NOMO-1 (cell line): ENCODE data around the gene TMEM26.

Experiments used
- DNase-seq, 2 experiments: peaks; one replicate each; lab custom pipeline; 2025; ENCODE audit not compliant: unreplicated experiment in 2 of 2; lab: John Stamatoyannopoulos, UW

The TMEM26 gene

GRCh38 chr10:61452655-61453641 is at the start of gene TMEM26:
Gene TMEM26, minus strand, starts transcription at chr10:61453381. Its CDS starts 300 bp downstream, at chr10:61453081.
- no peak for DNase-seq

GRCh38 chr10:61500460-61500859 is 47.3 kb upstream of the TMEM26 start:
- DNase-seq = no peak

- no peak for DNase-seq
Measured at GRCh38 chr10:61492364-61492995, 39.3 kb upstream of the TMEM26 start.

- DNase-seq = no peak
Measured at GRCh38 chr10:61487506-61487905, 34.3 kb upstream of the TMEM26 start.

GRCh38 chr10:61486738-61487396 is 33.7 kb upstream of the TMEM26 start:
- peak; percentile 42 to 97 for DNase-seq

GRCh38 chr10:61486251-61486650 is 33.1 kb upstream of the TMEM26 start:
- DNase-seq = no peak

- DNase-seq = no peak
Measured at GRCh38 chr10:61481597-61481996, 28.4 kb upstream of the TMEM26 start.

GRCh38 chr10:61480208-61480607 is 27.0 kb upstream of the TMEM26 start:
- no peak for DNase-seq

GRCh38 chr10:61478621-61479312 is 25.6 kb upstream of the TMEM26 start:
- DNase-seq = no peak

- DNase-seq = no peak
Measured at GRCh38 chr10:61477451-61477850, 24.3 kb upstream of the TMEM26 start.

GRCh38 chr10:61476529-61476928 is 23.3 kb upstream of the TMEM26 start:
- no peak for DNase-seq

GRCh38 chr10:61475449-61475873 is 22.3 kb upstream of the TMEM26 start:
- DNase-seq = no peak

- no peak for DNase-seq
Measured at GRCh38 chr10:61472090-61472674, 19.0 kb upstream of the TMEM26 start.

- DNase-seq = no peak
Measured at GRCh38 chr10:61471491-61471890, 18.3 kb upstream of the TMEM26 start.

GRCh38 chr10:61470740-61471139 is 17.6 kb upstream of the TMEM26 start:
- peak in 1 of 2 experiments; percentile 6 for DNase-seq

- peak in 1 of 2 experiments; percentile 20 for DNase-seq
Measured at GRCh38 chr10:61465901-61466632, 12.9 kb upstream of the TMEM26 start.

- no peak for DNase-seq
Measured at GRCh38 chr10:61465171-61465496, 12.0 kb upstream of the TMEM26 start.

GRCh38 chr10:61464461-61465170 is 11.4 kb upstream of the TMEM26 start:
- no peak for DNase-seq
